Testis (tissue), 2 donors: ENCODE results near the gene TMEM164.

Experiments used
- CTCF ChIP-seq, 3 experiments: fragments of 450-650 bp in 2 of 3; fragments of 200-600 bp in 1 of 3; sonication (generic) in 1 of 3; IDR thresholded peaks; one replicate each; pipeline ENCODE4 v1.5.1; 2016 to 2019; ENCODE audit warnings: antibody characterized with exemption in 3 of 3, mild to moderate bottlenecking in 2 of 3, moderate library complexity in 1 of 3
- POLR2A ChIP-seq: fragments of 450-650 bp; IDR thresholded peaks from one replicate; pipeline ENCODE4 v1.6.1; 2017; ENCODE audit warnings: antibody characterized with exemption, mild to moderate bottlenecking, moderate library complexity

- TF ChIP-seq POLR2A (no peak), CTCF (IDR thresholded peaks at IDR 0.05) (no peak)
These were observed 180.4 kb downstream of the TMEM164 start for GRCh38 chrX:110183314-110183713.
